K562 (cell line): ENCODE data around the gene RERE. TPM values are rescaled to one million over a fixed set of nuclear protein-coding genes. Genes with fewer than 3 reads are reported as not detected.

Experiments used
- ATAC-seq: fragments of 200-7000 bp; cut with Tn5 transposase; 3 replicates; pipeline ENCODE4 v1.9.1; 2020; ENCODE audit warnings: moderate library complexity
- BruUV-seq: library from RNA; stranded (reverse); fragments of 400-500 nt; replicated peaks from 2 replicates; lab custom pipeline; 2021; lab: Mats Ljungman, UMichigan
- CTCF ChIA-PET: fragments of 300-600 bp; formaldehyde crosslinking; extraction: SDS; loops from one replicate; lab custom pipeline; 2021; ENCODE audit warnings: low intra/inter-chr PET ratio; lab: Yijun Ruan, JAX
- POLR2A ChIA-PET: fragments of 300-600, 350-650 bp; sonication (Branson Sonifier 250); formaldehyde crosslinking; extraction: SDS; loops from one replicate; lab custom pipeline; 2021; ENCODE audit warnings: antibody characterized with exemption, inconsistent platforms; lab: Yijun Ruan, JAX
- DNase-seq, 4 experiments: peaks; one replicate each; pipeline versions ENCODE4 v3.0.0 to v3.0.0-alpha.2; 2011 to 2018; ENCODE audit warnings: low spot score in 3 of 4, mixed read lengths in 3 of 4; ENCODE audit errors: extremely low read depth in 1 of 4
- FAIRE-seq: peaks from 2 replicates; lab custom pipeline; 2011; peaks lifted over from hg19 to GRCh38; lab: Jason Lieb, UNC
- H2AFZ ChIP-seq: 2 replicates; pipeline ENCODE4 v1.6.0; 2011; ENCODE audit warnings: low read depth, low read length, control low read depth, inconsistent platforms
- H3K27ac ChIP-seq: fragments of 200-600 bp; 3 replicates; pipeline ENCODE4 v1.8.0; 2011; ENCODE audit warnings: low read depth, mild to moderate bottlenecking, control low read depth, inconsistent platforms, low read length, moderate library complexity, mixed read lengths; ENCODE audit errors: extremely low read depth
- H3K27me3 ChIP-seq, 2 experiments: fragments of 300-600 bp in 1 of 2; 2 replicates in 1 of 2; 3 replicates in 1 of 2; pipeline versions ENCODE4 v1.6.0 to v1.8.0; 2011; ENCODE audit warnings: inconsistent platforms in 2 of 2, low read length in 2 of 2, mild to moderate bottlenecking in 1 of 2, mixed read lengths in 1 of 2, moderate library complexity in 1 of 2; ENCODE audit not compliant: control insufficient read depth in 2 of 2, insufficient read depth in 2 of 2
- H3K36me3 ChIP-seq: fragments of 300-600 bp; 3 replicates; pipeline ENCODE4 v1.8.0; 2011; ENCODE audit warnings: mild to moderate bottlenecking, low read length, inconsistent platforms; ENCODE audit not compliant: control insufficient read depth, insufficient read depth
- H3K4me1 ChIP-seq, 2 experiments: fragments of 200-600 bp in 1 of 2; replicated peaks in 1 of 2; 2 replicates in 1 of 2; 3 replicates in 1 of 2; pipeline versions ENCODE4 v1.5.1 to v1.8.0; 2011; ENCODE audit warnings: inconsistent platforms in 2 of 2, low read length in 2 of 2, mild to moderate bottlenecking in 1 of 2, mixed read lengths in 1 of 2, moderate library complexity in 1 of 2; ENCODE audit not compliant: control insufficient read depth in 2 of 2, insufficient read depth in 2 of 2
- H3K4me2 ChIP-seq: 2 replicates; pipeline ENCODE4 v1.6.1; 2011; ENCODE audit warnings: low read length, control low read depth, inconsistent platforms, mixed read lengths; ENCODE audit not compliant: insufficient read depth
- H3K4me3 ChIP-seq: fragments of 200-600 bp; sonication (generic), shearing (Covaris generic); 2 replicates; pipeline ENCODE4 v1.5.1; 2016; ENCODE audit warnings: control low read depth, inconsistent platforms
- H3K79me2 ChIP-seq: fragments of 200-600 bp; 3 replicates; pipeline ENCODE4 v1.8.0; 2011; ENCODE audit warnings: low read length, inconsistent platforms; ENCODE audit not compliant: control insufficient read depth, insufficient read depth
- H3K9ac ChIP-seq, 2 experiments: 2 replicates each; pipeline versions ENCODE4 v1.6.0 to v1.6.1; 2011; ENCODE audit warnings: low read depth in 2 of 2, low read length in 2 of 2, control low read depth in 1 of 2, inconsistent platforms in 1 of 2, mild to moderate bottlenecking in 1 of 2, mixed read lengths in 1 of 2; ENCODE audit not compliant: insufficient read depth in 1 of 2
- H3K9me1 ChIP-seq: one replicate; pipeline ENCODE4 v1.6.0; 2011; ENCODE audit warnings: inconsistent platforms, mild to moderate bottlenecking, low read length, moderate library complexity; ENCODE audit not compliant: control insufficient read depth, insufficient read depth
- H3K9me3 ChIP-seq: replicated peaks from 2 replicates; pipeline ENCODE4 v1.5.1; 2011; ENCODE audit warnings: low read depth, low read length, inconsistent platforms; ENCODE audit not compliant: control insufficient read depth, insufficient read depth
- H4K20me1 ChIP-seq: replicated peaks from 2 replicates; pipeline ENCODE4 v1.6.1; 2011; ENCODE audit warnings: low read length, inconsistent platforms, mixed read lengths; ENCODE audit not compliant: control insufficient read depth, insufficient read depth
- BHLHE40 ChIP-seq: IDR thresholded peaks from 2 replicates; pipeline ENCODE4 v1.6.1; 2011; ENCODE audit warnings: low read length, improper control_type of control experiment
- FOXM1 ChIP-seq, 2 experiments: fragments of 450-650 bp in 1 of 2; sonication (generic) in 1 of 2; formaldehyde crosslinking in 1 of 2; IDR thresholded peaks; 2 replicates each; pipeline versions ENCODE4 v1.6.1 to v1.9.0; 2017 to 2022; ENCODE audit warnings: low read depth in 2 of 2, mild to moderate bottlenecking in 2 of 2, missing genetic modification reagents in 1 of 2, moderate library complexity in 1 of 2
- JUNB ChIP-seq: fragments of 450-650 bp; formaldehyde crosslinking; conservative IDR thresholded peaks from 2 replicates; pipeline ENCODE4 v1.4.0; 2020; ENCODE audit warnings: mild to moderate bottlenecking
- NFIX ChIP-seq: fragments of 250-450 bp; sonication (Bioruptor Pico); IDR thresholded peaks from 2 replicates; pipeline ENCODE4 v1.4.0; 2020; ENCODE audit warnings: low read depth, mild to moderate bottlenecking, moderate library complexity
- TARDBP ChIP-seq: fragments of 450-650 bp; IDR thresholded peaks from 2 replicates; pipeline ENCODE4 v1.6.1; 2016
- TCF7L2 ChIP-seq: fragments of 150-350 bp; IDR thresholded peaks from 2 replicates; pipeline ENCODE4 v1.6.1; 2016; ENCODE audit warnings: low read depth, mild to moderate bottlenecking, low read length, moderate library complexity
- TOE1 ChIP-seq, 2 experiments: fragments of 450-650 bp in 1 of 2; sonication (generic) in 1 of 2; formaldehyde crosslinking in 1 of 2; IDR thresholded peaks; 2 replicates each; pipeline versions ENCODE4 v1.7.1 to v1.8.0; 2016 to 2022; ENCODE audit warnings: borderline replicate concordance in 2 of 2, mild to moderate bottlenecking in 2 of 2, antibody characterized with exemption in 1 of 2, inconsistent platforms in 1 of 2, low read depth in 1 of 2, missing genetic modification reagents in 1 of 2, moderate library complexity in 1 of 2
- WGBS: fragments of 100-300 bp; shearing (Covaris generic); methylation state at CpG from one replicate; pipeline ENCODE4 v1.1.6; 2016; ENCODE audit warnings: low coverage, mixed read lengths; ENCODE audit not compliant: insufficient coverage; ENCODE audit errors: missing lambda C conversion rate; 5-methylcytosine and 5-hydroxymethylcytosine counted together
- in situ Hi-C: fragments of 300-500 bp; cut with MboI; formaldehyde crosslinking; loops from 4 replicates; pipeline ENCODE4 v1.15.0; 2018; ENCODE audit warnings: inconsistent platforms, mixed read lengths
- intact Hi-C: fragments of 100-400 bp; cut with micrococcal nuclease; formaldehyde crosslinking; loops from 2 replicates; pipeline ENCODE4 v1.14.2; 2022
- polyA plus RNA-seq, 8 experiments: library from polyadenylated mRNA; depleted of rRNA in 4 of 8; stranded (reverse) in 5 of 8; unstranded in 3 of 8; fragments of >200 nt; fragmentation: Nextera tagmentation in 2 of 8; fragmentation: Illumina TruSeq in 1 of 8; extraction: Ambion mirVana in 2 of 8; extraction: Trizol in 1 of 8; gene quantifications; 2 replicates each; pipeline versions ENCODE4 v1.2.1 to v1.2.3, GENCODE V29; 2011 to 2014; ENCODE audit warnings: inconsistent platforms in 1 of 8, missing spikeins in 1 of 8
- total RNA-seq, 7 experiments: library from RNA; depleted of rRNA in 6 of 7; stranded (reverse); fragments of >200 nt in 6 of 7; fragmentation: Illumina TruSeq in 2 of 7; extraction: Trizol in 2 of 7; gene quantifications; 2 replicates each; pipeline versions ENCODE4 v1.2.1 to v1.2.3, GENCODE V29; 2011 to 2021; ENCODE audit warnings: low replicate concordance in 1 of 7

The RERE gene
- total and polyA plus RNA-seq, 9 of the 15 experiments (the other 6 are each of a cell fraction or from before 2014, with no cell fraction given) = 3.0 to 51.5 (median 13.4) TPM

- TF ChIP-seq FOXM1 (IDR thresholded peaks at IDR 0.05; ENCODE audit: low read depth) (no peak), FOXM1 (CRISPR knock-in tag; IDR thresholded peaks at IDR 0.05; ENCODE audit: low read depth) (no peak)
Observed at GRCh38 chr1:8468751-8469150, 348.7 kb downstream of the RERE start (continued).

GRCh38 chr1:8467308-8467707 is 350.1 kb downstream of the RERE start:
- Histone ChIP-seq H3K9ac (no peak overlapping the region), H2AFZ (no peak overlapping the region), H3K4me3 (no peak overlapping the region), H3K4me1 (peaks cover 6 to 15% of the 10 kb centered on the region in 2 experiments; a peak in 4 of 5 replicates), H3K9me3 (no peaks in the 10 kb centered on the region), H3K27me3 (no peaks in the 10 kb centered on the region), H3K9me1 (no peaks in the 10 kb centered on the region)
- intact Hi-C loops = no loop called here
- no peak for ATAC-seq
- BruUV-seq = no TSS peak
- ChIA-PET POLR2A (interaction anchor here (0.8 kb wide), 1 partner anchor 40 kb away, joined by 3 read pairs; no protein-coding TSS in a partner anchor), CTCF (interaction anchor here (0.5 to 0.6 kb wide), 2 partner anchors 259 to 577 kb away, joined by 3 read pairs; no protein-coding TSS in a partner anchor)
- no peak for DNase-seq
- in situ Hi-C loops = no loop called here
- TF ChIP-seq TOE1 (IDR thresholded peaks at IDR 0.05; ENCODE audit: borderline replicate concordance) (no peak), TOE1 (CRISPR knock-in tag; IDR thresholded peaks at IDR 0.05; ENCODE audit: borderline replicate concordance, low read depth) (no peak), TCF7L2 (no peak), NFIX (CRISPR knock-in tag) (no peak), BHLHE40 (no peak), JUNB (CRISPR knock-in tag) (no peak), TARDBP (no peak)
- TF ChIP-seq, all 486 proteins: peak for 0
- WGBS = 72% methylated on average over 2 of the region's 3 CpGs
- Histone ChIP-seq H3K27ac (no peak overlapping the region), H4K20me1 (no peaks in the 10 kb centered on the region), H3K79me2 (no peaks in the 10 kb centered on the region), H3K4me2 (no peak overlapping the region), H3K36me3 (peaks cover 3% of the 10 kb centered on the region)
- no peak for FAIRE-seq
